ENCODE results near the gene HOXB4. TPM values are rescaled to one million over a fixed set of nuclear protein-coding genes. Genes with fewer than 3 reads are reported as not detected.

HOXB4 gene
- polyA plus RNA-seq, 1 of the 3 experiments (the other 2 are of a cell fraction), result 0.03 TPM

- 18% methylated on average over 50 of the region's 70 CpGs for WGBS (ENCODE audit: low lambda C conversion rate)
- Histone ChIP-seq H3K4me2 (no peak overlapping the region), H3K27ac (ENCODE audit: low read depth in 2 of 2, low read length in 1 of 2) (no peak overlapping the region), H3K9me3 (no peaks in the 10 kb centered on the region), H3K79me2 (ENCODE audit: insufficient read depth) (no peaks in the 10 kb centered on the region), H2AFZ (ENCODE audit: low read depth) (no peak overlapping the region), H3K9ac (no peak overlapping the region), H3F3A (replicated peaks; ENCODE audit: insufficient read depth) (peaks cover 4% of the 10 kb centered on the region), H4K20me1 (ENCODE audit: insufficient read depth) (no peaks in the 10 kb centered on the region; the same call in 1 of the 2 replicates), H3K36me3 (replicated peaks in 1 of 2; ENCODE audit: control insufficient read depth in 1 of 2, insufficient read depth in 2 of 2, low read length in 1 of 2) (no peaks in the 10 kb centered on the region), H3K4me3 (ENCODE audit: low read depth in 2 of 2, low read length in 1 of 2) (no peak overlapping the region), H3K4me1 (ENCODE audit: control insufficient read depth in 1 of 2, insufficient read depth in 2 of 2, low read depth in 1 of 2, low read length in 1 of 2) (no peaks in the 10 kb centered on the region), H3K9me2 (no peaks in the 10 kb centered on the region), H3K27me3 (ENCODE audit: insufficient read depth) (peaks cover 93% of the 10 kb centered on the region)
- no peak for DNase-seq
- ChIA-PET POLR2A (no interaction called here), CTCF (interaction anchor here (0.7 to 0.8 kb wide), 2 partner anchors 9 to 17 kb away, joined by 3 read pairs; no protein-coding TSS in a partner anchor)
- TF ChIP-seq CTCF (IDR thresholded peaks at IDR 0.05) (0 out of 2 replicates have a peak, but pooled peaks have one; percentile 24), JUND (IDR thresholded peaks at IDR 0.05) (no peak), ZBTB33 (IDR thresholded peaks at IDR 0.05; ENCODE audit: borderline replicate concordance, low read depth) (no peak), EZH2phosphoT487 (IDR thresholded peaks at IDR 0.05; ENCODE audit: borderline replicate concordance, low read depth) (no peak), GABPA (IDR thresholded peaks at IDR 0.05; ENCODE audit: low read depth) (no peak), RFX5 (IDR thresholded peaks at IDR 0.05; ENCODE audit: low read length) (no peak), CHD2 (IDR thresholded peaks at IDR 0.05; ENCODE audit: low read length, partially characterized antibody) (no peak)
Measured at GRCh38 chr17:48550502-48551213, 27.5 kb downstream of the HOXB4 start.

- CTCF ChIA-PET, result interaction anchor here (1.6 kb wide), 1 partner anchor 93 kb away, joined by 4 read pairs; no protein-coding TSS in a partner anchor
- no peaks in the 10 kb centered on the region for H3K36me3 ChIP-seq (replicated peaks in 1 of 2; ENCODE audit: control insufficient read depth in 1 of 2, insufficient read depth in 2 of 2, low read length in 1 of 2)
- H3K27ac ChIP-seq (ENCODE audit: low read depth in 2 of 2, low read length in 1 of 2), result no peak overlapping the region
- H3K4me1 ChIP-seq (ENCODE audit: control insufficient read depth in 1 of 2, insufficient read depth in 2 of 2, low read depth in 1 of 2, low read length in 1 of 2), result no peaks in the 10 kb centered on the region
- no peaks in the 10 kb centered on the region for H3K9me2 ChIP-seq
- no peaks in the 10 kb centered on the region for H3K9me3 ChIP-seq
- DNase-seq, result no peak
- no peaks in the 10 kb centered on the region; the same call in 1 of the 2 replicates for H4K20me1 ChIP-seq (ENCODE audit: insufficient read depth)
- no peak overlapping the region for H3K4me3 ChIP-seq (ENCODE audit: low read depth in 2 of 2, low read length in 1 of 2)
- no peaks in the 10 kb centered on the region for H3K79me2 ChIP-seq (ENCODE audit: insufficient read depth)
- H3K9ac ChIP-seq, result no peak overlapping the region
- no peak overlapping the region for H2AFZ ChIP-seq (ENCODE audit: low read depth)
- TF ChIP-seq POLR2AphosphoS5 (IDR thresholded peaks at IDR 0.05; ENCODE audit: low read depth, low read length), result no peak
- TF ChIP-seq MEF2A (IDR thresholded peaks at IDR 0.05; ENCODE audit: borderline replicate concordance, low read depth), result no peak
- TF ChIP-seq CHD2 (IDR thresholded peaks at IDR 0.05; ENCODE audit: low read length, partially characterized antibody), result no peak
- TF ChIP-seq MXI1 (IDR thresholded peaks at IDR 0.05; ENCODE audit: low read depth, low read length), result no peak
- no peak for TF ChIP-seq ELF1 (IDR thresholded peaks at IDR 0.05)
- no peak overlapping the region for H3K4me2 ChIP-seq
- H3K27me3 ChIP-seq (ENCODE audit: insufficient read depth), result peaks cover 95% of the 10 kb centered on the region
- H3F3A ChIP-seq (replicated peaks; ENCODE audit: insufficient read depth), result peaks cover 4% of the 10 kb centered on the region
- POLR2A ChIA-PET, result no interaction called here
- WGBS (ENCODE audit: low lambda C conversion rate), result 40% methylated on average over 18 of the region's 18 CpGs
Measured at GRCh38 chr17:48549914-48550501, 28.1 kb downstream of the HOXB4 start.

All from SK-N-SH (cell line).